GM10266 (cell line): ENCODE measurements around the gene PTPRM.
A peak's percentile ranks its signal among the peaks of the same experiment; 100 is the strongest.

Experiments used
- DNase-seq: peaks from one replicate; pipeline ENCODE4 v3.0.0; 2012; ENCODE audit errors: extremely low spot score
- CTCF ChIP-seq: IDR thresholded peaks from 2 replicates; pipeline ENCODE4 v1.5.1; 2012; ENCODE audit warnings: mild to moderate bottlenecking, low read depth; ENCODE audit not compliant: control insufficient read depth, insufficient read depth; ENCODE audit errors: missing control alignments

The PTPRM gene

DNA sequence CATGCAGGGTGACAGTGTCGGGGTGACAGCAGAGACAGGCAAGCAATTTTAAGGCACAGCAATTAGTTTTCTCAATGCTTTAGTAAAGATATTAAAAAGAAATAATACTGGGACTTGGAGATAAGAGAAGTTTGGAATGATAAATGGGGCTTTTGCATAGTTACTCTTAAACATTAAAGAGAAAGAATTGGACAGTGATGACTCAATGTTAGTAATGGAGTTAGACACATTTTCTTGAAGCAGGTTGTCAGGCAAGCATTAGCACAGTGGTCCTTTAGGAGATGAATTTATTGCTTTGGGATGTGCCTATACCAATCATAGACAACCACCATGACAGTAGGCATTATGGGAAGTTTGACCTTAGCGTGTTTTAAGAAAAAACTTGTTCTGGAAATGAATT, 813.8 kb downstream of the PTPRM start:
- no peak for DNase-seq

GRCh38 chr18:8381821-8382459, 814.8 kb downstream of the PTPRM start:
- TF ChIP-seq CTCF, result no peak
- DNase-seq, result no peak

More for the DNA sequence above, 813.8 kb downstream of the PTPRM start:
- TF ChIP-seq CTCF, result no peak

DNA sequence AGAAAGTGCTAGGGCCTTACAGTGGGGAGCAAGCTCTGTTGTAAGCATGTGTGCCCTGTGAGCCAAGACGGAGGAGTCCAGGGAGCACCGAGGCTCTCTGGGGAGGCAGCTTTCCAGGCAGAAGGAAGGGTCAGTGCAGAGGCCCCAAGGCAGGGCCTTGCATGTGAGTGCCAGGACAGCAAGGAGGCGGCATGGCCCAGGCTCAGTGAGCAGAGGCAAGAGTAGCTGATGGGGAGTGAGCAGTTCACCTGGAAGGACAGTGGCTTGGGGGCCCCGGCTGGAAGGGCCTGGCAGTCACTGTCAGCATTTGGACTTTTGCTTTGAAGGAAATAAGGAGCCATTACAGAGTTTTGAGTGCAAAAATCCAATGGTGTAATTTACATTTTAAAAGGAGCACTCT, 818.3 kb downstream of the PTPRM start:
- no peak for TF ChIP-seq CTCF
- DNase-seq, result no peak

GRCh38 chr18:8386669-8387380, 819.7 kb downstream of the PTPRM start:
- TF ChIP-seq CTCF, result no peak
- no peak for DNase-seq

DNA sequence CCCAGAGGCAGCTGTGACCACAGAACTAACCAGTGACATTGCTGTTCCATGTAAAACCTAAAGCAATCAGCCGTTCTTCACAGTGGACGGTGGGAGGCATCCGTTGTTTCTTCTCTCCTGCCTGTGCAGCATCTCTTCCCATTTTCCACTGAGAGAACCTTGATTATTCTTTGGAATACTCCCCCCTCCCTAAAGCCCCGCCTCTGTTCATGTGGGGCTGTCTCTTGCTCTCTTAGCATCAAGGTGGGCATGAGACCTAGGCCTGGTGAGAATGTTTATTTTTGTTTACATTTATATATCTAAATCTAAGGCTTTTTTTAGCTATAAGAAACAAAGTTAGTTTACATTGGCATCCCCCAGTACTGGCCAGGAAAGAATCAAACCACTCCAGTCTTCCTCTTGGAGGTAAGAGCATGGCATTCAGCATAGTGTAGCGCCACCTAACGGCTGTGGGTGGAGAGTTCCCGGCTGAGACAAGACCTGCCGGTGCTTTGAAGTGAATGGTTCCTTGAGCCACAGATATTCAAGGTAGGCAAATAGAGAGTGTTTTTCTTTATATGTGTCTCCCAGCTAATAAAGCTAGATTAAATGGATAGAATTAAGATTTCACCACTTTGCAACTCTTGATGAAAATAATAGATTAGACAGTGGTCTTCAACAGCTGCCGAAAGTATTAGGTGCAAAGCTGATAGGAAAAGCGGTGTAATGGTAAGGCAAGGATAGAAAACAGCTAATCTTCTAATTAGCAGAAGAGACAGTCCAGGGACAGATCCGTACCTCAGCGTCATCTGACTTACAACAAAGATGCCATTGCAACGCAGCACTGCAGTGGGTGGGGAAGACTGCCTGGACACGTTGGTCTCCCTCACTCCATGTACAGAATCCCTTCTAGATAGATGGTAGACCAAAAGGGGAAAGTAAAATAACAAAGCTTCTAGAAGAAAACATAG, 822.5 kb downstream of the PTPRM start:
- TF ChIP-seq CTCF, result peak; percentile 70
- DNase-seq, result peak; percentile 57

DNA sequence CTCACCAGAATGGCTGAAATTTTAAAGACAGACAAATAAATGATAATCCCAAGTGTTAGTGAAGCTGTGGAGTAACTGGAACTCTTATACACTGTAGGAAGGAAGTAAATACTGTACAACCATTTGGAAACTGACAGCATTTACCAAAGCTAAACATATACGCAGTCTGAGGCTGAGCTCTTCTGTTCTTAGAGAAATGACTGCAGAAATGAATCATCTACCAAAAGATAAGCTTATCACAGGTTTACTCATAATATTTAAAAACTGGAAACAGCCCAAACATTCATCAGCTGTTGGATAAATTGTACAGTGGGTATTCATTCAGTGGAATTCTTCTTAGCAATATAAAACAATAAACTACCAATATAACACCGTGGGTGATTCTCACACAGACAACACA, 824.0 kb downstream of the PTPRM start:
- no peak for DNase-seq
- no peak for TF ChIP-seq CTCF
